Adrenal gland (tissue), 5 donors: ENCODE data around the gene CPNE8.

Experiments used
- POLR2A ChIP-seq, 2 donors: fragments of 450-650 bp; IDR thresholded peaks; one replicate each; pipeline ENCODE4 v1.6.1; 2017; ENCODE audit warnings: antibody characterized with exemption in 2 of 2, mild to moderate bottlenecking in 2 of 2, moderate library complexity in 1 of 2
- TF ChIP-seq, protein P1 (sequence below), 6 experiments: fragments of 450-650 bp in 4 of 6; fragments of 200-600 bp in 2 of 6; sonication (generic) in 1 of 6; IDR thresholded peaks; 1 replicate in 5 of 6; 2 replicates in 1 of 6; pipeline versions ENCODE4 v1.5.1 to v1.8.0; 2016 to 2021; ENCODE audit warnings: antibody characterized with exemption in 6 of 6, mild to moderate bottlenecking in 2 of 6, moderate library complexity in 1 of 6
- donor health status: DM: no; HTN: no; CAD: no.

DNA sequence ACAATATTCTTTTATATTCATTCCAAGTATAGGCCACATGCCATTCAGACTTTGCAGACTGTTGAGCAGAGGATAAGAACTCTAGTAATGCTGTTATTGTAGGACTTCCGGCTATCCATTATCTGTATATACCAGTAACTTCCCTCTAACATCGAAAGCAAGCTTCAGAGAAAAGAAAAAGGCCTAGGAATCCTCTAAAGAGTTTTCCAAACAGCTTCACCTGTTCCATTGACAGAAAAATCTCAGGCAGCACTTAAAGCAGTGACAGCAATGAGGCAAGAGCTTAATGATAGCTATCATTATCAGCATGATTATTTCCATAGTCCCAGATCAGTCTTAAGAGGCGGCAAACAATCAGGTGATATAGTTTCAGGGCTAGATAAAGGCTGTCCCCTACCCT lies 1.8 kb downstream of the CPNE8 start:
- TF ChIP-seq, protein P1, sequence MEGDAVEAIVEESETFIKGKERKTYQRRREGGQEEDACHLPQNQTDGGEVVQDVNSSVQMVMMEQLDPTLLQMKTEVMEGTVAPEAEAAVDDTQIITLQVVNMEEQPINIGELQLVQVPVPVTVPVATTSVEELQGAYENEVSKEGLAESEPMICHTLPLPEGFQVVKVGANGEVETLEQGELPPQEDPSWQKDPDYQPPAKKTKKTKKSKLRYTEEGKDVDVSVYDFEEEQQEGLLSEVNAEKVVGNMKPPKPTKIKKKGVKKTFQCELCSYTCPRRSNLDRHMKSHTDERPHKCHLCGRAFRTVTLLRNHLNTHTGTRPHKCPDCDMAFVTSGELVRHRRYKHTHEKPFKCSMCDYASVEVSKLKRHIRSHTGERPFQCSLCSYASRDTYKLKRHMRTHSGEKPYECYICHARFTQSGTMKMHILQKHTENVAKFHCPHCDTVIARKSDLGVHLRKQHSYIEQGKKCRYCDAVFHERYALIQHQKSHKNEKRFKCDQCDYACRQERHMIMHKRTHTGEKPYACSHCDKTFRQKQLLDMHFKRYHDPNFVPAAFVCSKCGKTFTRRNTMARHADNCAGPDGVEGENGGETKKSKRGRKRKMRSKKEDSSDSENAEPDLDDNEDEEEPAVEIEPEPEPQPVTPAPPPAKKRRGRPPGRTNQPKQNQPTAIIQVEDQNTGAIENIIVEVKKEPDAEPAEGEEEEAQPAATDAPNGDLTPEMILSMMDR (IDR thresholded peaks at IDR 0.05): no peak
- TF ChIP-seq POLR2A (IDR thresholded peaks at IDR 0.05): no peak
